Mucosa of descending colon (tissue), 3 donors: ENCODE data around the gene CTBP2. TPM values are rescaled to one million over a fixed set of nuclear protein-coding genes. Genes with fewer than 3 reads are reported as not detected.

ENCODE experiments used
- ATAC-seq: fragments of 200-7000 bp; cut with Tn5 transposase; one replicate; pipeline ENCODE4 v1.9.1; 2020; ENCODE audit warnings: mild to moderate bottlenecking, moderate library complexity
- DNase-seq, 3 donors: peaks; one replicate each; pipeline ENCODE4 v3.0.0-alpha.2; 2020
- H3K36me3 ChIP-seq: fragments of 200-600 bp; one replicate; pipeline ENCODE4 v1.8.0; 2021; ENCODE audit warnings: low read depth, mild to moderate bottlenecking
- H3K4me1 ChIP-seq: fragments of 200-600 bp; one replicate; pipeline ENCODE4 v1.8.0; 2021; ENCODE audit warnings: low read depth, mild to moderate bottlenecking
- H3K4me3 ChIP-seq: fragments of 200-600 bp; one replicate; pipeline ENCODE4 v1.8.0; 2021; ENCODE audit warnings: mild to moderate bottlenecking
- H3K9me3 ChIP-seq: fragments of 200-600 bp; one replicate; pipeline ENCODE4 v1.8.0; 2021; ENCODE audit warnings: mild to moderate bottlenecking
- intact Hi-C, 2 donors: fragments of 100-400 bp; cut with DNase I in 1 of 2; cut with micrococcal nuclease in 1 of 2; formaldehyde crosslinking; loops; one replicate each; pipeline versions ENCODE4 v1.11.0 to v1.11.1; 2022; cut with DNase I, micrococcal nuclease
- total RNA-seq, 3 donors: library from RNA; stranded (reverse); fragmentation: NEBNext Ultra II Directional in 2 of 3; extraction: Animal tissue kit (Norgen Biotek cat#: 25700) in 2 of 3; gene quantifications; one replicate each; pipeline versions ENCODE4 v1.2.1 to v1.2.4, GENCODE V29; 2021 to 2023
- TF ChIP-seq, protein P1 (sequence below): fragments of 200-600 bp; IDR thresholded peaks from one replicate; pipeline ENCODE4 v1.8.0; 2022; ENCODE audit warnings: antibody characterized with exemption, mild to moderate bottlenecking
- donor health status: DM: no; HTN: no; CAD: no; lungs with moderate emphysema.
- donor health status: DM: no; HTN: no; CAD: no.
- donor health status: DM: no; HTN: yes; CAD: no.

CTBP2 gene
- total RNA-seq, 3 donors from 2014 or later: 109 to 137 (median 121) TPM

DNA sequence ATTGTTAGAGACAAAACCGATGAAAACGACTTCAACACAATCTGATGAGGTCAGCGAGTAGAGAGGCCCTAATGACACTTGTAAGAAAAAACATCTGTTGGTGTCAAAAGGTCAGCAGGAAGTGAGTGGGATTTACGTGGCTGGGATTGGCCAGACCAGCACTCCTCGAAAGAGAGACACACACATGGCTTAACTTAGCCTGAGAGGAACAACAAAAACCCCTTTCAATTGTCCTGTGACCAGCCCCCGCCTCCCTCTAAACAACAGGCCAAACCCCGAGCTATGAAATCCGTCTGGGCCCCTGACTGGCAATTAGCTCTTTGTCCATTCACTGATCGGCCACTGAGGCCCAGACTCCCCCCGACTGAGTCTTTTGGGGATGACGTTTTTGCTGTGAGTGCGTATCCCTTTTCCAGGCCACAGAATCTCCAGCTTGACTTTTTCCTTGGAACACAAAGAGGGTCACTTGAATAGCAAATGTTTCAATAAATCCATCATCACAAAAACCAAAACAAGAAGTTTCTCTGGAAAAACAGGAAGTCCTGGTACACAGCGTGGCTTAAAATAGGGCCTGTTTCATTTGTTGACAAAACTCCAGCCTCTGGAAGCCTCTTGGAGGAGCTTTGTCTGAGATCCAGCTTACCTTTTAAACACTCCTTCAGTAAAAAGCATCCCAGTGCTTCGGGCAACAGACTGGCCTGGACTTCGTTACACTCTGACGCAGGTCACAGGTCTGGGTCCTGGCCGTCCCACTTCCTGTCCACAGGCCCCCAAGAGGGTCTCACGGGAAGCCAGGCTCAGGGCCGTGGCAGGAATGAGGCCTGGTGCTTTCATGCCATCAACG lies 103.0 kb downstream of the CTBP2 start:
- TF ChIP-seq, protein P1, sequence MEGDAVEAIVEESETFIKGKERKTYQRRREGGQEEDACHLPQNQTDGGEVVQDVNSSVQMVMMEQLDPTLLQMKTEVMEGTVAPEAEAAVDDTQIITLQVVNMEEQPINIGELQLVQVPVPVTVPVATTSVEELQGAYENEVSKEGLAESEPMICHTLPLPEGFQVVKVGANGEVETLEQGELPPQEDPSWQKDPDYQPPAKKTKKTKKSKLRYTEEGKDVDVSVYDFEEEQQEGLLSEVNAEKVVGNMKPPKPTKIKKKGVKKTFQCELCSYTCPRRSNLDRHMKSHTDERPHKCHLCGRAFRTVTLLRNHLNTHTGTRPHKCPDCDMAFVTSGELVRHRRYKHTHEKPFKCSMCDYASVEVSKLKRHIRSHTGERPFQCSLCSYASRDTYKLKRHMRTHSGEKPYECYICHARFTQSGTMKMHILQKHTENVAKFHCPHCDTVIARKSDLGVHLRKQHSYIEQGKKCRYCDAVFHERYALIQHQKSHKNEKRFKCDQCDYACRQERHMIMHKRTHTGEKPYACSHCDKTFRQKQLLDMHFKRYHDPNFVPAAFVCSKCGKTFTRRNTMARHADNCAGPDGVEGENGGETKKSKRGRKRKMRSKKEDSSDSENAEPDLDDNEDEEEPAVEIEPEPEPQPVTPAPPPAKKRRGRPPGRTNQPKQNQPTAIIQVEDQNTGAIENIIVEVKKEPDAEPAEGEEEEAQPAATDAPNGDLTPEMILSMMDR: no peak
- DNase-seq: peak in 1 of 3 donors; percentile 65
- H3K4me3 ChIP-seq: no peak overlapping the region
- no peaks in the 10 kb centered on the region for H3K36me3 ChIP-seq
- peaks cover 55% of the 10 kb centered on the region for H3K4me1 ChIP-seq
- intact Hi-C loops: loop anchor here in 1 of 2 donors (10.0 kb wide), 1 partner anchor 87 kb away; no protein-coding TSS in a partner anchor
- H3K9me3 ChIP-seq: no peaks in the 10 kb centered on the region
- ATAC-seq: peak; percentile 39

DNA sequence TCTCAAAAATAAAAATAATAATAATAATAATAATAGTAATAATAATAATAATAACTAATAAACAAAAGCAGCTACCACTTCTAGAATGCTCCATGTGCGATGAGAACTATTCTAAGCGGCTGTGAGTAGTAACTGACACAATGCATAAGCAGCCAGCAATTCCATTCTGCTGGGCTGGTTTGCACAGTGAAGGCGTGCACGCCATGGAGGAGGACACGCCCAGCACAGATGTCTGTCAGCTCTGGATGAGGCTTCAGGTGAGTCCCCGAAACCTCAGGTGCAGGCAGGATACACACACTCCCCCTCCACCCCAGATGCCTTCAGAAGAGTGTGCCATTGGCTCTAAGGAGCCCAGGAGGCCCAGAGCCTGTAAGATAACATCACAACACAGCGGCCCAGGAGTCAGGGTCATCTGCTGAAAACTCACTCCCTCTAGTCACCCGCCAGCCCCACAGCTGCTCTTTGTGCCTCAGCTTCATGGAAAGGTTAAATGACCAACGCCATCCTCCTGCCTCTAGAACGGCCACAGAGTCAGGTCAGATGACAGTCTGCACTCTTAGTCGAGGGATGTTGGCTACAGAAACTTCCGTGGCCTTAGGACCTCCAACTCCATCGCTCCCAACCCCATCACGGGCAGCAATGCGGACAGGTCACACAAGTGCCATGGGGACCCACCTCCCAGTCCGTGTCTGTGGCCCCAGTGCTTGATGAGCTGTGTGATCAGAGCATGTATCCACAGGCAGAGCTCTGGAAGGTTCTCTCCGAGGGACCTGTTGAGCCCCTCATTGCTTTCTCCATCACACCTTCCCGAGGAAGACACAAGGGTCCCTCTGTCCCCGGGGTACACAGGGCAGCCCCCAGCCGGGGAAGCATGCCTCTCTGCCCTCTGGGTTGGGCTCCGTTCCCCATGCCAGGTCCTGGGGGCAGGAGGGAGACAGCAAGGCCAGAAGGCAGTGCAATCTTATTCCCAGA lies 103.9 kb downstream of the CTBP2 start:
- H3K9me3 ChIP-seq: no peaks in the 10 kb centered on the region
- H3K36me3 ChIP-seq: no peaks in the 10 kb centered on the region
- ATAC-seq (peak; percentile 55), DNase-seq (peak in 1 of 3 donors; percentile 51)
- no peak overlapping the region for H3K4me3 ChIP-seq
- peaks cover 47% of the 10 kb centered on the region for H3K4me1 ChIP-seq
- TF ChIP-seq, protein P1: no peak
- intact Hi-C loops: loop anchor here in 1 of 2 donors (10.0 kb wide), 1 partner anchor 88 kb away; no protein-coding TSS in a partner anchor

DNA sequence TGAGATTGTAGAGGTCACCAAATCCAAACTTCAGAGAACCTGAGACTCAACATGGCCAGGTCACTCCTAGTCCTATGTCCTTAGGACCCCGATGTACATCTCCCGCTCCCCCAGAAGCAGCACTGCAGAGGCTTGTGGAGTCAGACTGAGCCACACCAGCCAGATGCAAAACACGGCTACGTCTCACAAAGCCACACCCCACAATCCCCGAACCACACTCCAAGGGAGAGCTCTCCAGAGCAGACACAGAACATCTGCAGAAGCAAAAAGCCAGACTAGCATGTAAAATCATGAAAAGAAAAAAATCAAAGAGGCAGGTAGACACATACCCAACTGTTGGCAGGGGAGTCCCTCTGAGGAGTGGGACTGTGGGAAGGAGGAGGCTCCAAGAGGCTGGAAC lies 104.9 kb downstream of the CTBP2 start:
- TF ChIP-seq, protein P1: no peak
- intact Hi-C loops: loop anchor here in 1 of 2 donors (10.0 kb wide), 1 partner anchor 89 kb away; no protein-coding TSS in a partner anchor
- Histone ChIP-seq H3K9me3 (no peaks in the 10 kb centered on the region), H3K4me1 (peaks cover 37% of the 10 kb centered on the region), H3K36me3 (no peaks in the 10 kb centered on the region), H3K4me3 (no peak overlapping the region)
- ATAC-seq: no peak
- no peak for DNase-seq

DNA sequence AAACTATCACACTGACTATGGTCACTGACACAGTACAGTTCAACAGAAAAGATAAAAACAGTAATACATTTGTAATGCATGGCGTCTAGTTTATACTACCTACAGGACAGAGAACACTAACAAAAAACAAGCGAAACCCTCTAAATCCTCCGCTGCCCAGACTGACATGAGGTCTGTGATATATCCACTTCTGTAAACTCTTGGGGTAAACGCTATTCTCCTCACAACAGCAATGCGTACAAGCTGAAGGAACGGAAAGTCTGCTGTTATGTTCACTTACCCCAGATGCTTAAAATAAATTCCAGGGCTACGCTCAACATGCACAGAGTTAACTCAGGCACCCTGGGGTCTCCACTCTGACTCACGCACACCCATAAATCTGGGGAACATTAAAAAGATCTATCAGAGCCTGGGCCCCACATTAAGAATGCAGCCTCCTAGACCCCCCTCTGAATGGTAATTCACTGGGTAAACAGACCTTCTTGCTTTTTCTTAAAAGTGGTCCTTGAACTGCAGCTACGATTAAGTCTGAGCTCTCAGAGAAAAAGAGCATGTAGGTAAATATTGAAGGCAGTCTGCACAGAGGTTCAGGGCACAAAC lies 105.6 kb downstream of the CTBP2 start:
- H3K4me3 ChIP-seq: no peak overlapping the region
- H3K36me3 ChIP-seq: no peaks in the 10 kb centered on the region
- TF ChIP-seq, protein P1: no peak
- H3K4me1 ChIP-seq: peaks cover 33% of the 10 kb centered on the region
- intact Hi-C loops: loop anchor here in 1 of 2 donors (10.0 kb wide), 1 partner anchor 90 kb away; no protein-coding TSS in a partner anchor
- DNase-seq (no peak), ATAC-seq (no peak)
- no peaks in the 10 kb centered on the region for H3K9me3 ChIP-seq

DNA sequence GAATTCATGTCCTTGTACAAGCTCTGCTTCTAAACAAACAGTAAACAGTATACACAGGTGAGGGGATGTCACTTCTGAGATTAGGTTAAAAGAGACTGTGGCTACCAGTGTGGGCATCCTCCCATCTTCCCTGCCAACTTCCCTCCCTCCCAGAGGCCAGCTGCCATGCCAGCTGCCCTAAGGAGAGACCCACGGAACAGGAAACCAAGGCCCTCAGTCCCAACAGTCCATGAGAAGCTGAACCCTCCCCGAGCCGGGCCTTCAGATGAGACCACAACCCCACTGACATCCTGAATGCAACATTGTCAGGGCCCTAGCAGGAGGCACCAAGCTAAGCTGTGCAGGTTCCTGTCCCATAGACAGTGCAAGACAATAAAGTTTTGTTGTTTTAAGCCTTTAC lies 106.1 kb downstream of the CTBP2 start:
- H3K4me1 ChIP-seq: peaks cover 30% of the 10 kb centered on the region

More for the DNA sequence above, 106.1 kb downstream of the CTBP2 start:
- TF ChIP-seq, protein P1: no peak
- DNase-seq (no peak), ATAC-seq (no peak)
- no peaks in the 10 kb centered on the region for H3K9me3 ChIP-seq
- intact Hi-C loops: loop anchor here in 1 of 2 donors (10.0 kb wide), 1 partner anchor 91 kb away; no protein-coding TSS in a partner anchor
- H3K4me3 ChIP-seq: no peak overlapping the region
- no peaks in the 10 kb centered on the region for H3K36me3 ChIP-seq
